Upper lobe of left lung (tissue), 6 donors: ENCODE results near the gene RNF222. TPM values are rescaled to one million over a fixed set of nuclear protein-coding genes. Genes with fewer than 3 reads are reported as not detected.
"Not testable (repeated sequence)": the region's sequence is repeated elsewhere in the genome, so short reads cannot be mapped to it uniquely, and the experiment has no call there.

Source experiments
- ATAC-seq, 2 donors: fragments of 200-7000 bp; cut with Tn5 transposase; one replicate each; pipeline ENCODE4 v1.9.1; 2022; ENCODE audit warnings: mild to moderate bottlenecking in 2 of 2, moderate library complexity in 2 of 2; ENCODE audit not compliant: low FRiP score in 2 of 2
- DNase-seq, 2 donors: peaks; one replicate each; pipeline ENCODE4 v3.0.0-alpha.2; 2019 to 2020
- H3K27ac ChIP-seq, 4 donors: fragments of 200-600 bp; sonication (generic); one replicate each; pipeline ENCODE4 v1.5.1; 2016 to 2019
- H3K27me3 ChIP-seq, 4 donors: fragments of 200-600 bp; sonication (generic); one replicate each; pipeline ENCODE4 v1.5.1; 2017 to 2019
- H3K36me3 ChIP-seq, 4 donors: fragments of 200-600 bp; sonication (generic); one replicate each; pipeline ENCODE4 v1.5.1; 2016 to 2019
- H3K4me1 ChIP-seq, 4 donors: fragments of 200-600 bp; sonication (generic); one replicate each; pipeline ENCODE4 v1.5.1; 2018 to 2019
- H3K4me3 ChIP-seq, 4 donors: fragments of 200-600 bp; sonication (generic); one replicate each; pipeline ENCODE4 v1.5.1; 2017 to 2019; ENCODE audit warnings: mild to moderate bottlenecking in 2 of 4, moderate library complexity in 1 of 4
- H3K9me3 ChIP-seq, 4 donors: fragments of 200-600 bp; sonication (generic); one replicate each; pipeline ENCODE4 v1.5.1; 2018 to 2019
- EP300 ChIP-seq, 4 donors: sonication (generic); formaldehyde crosslinking; IDR thresholded peaks; one replicate each; pipeline ENCODE4 v1.5.1; 2017; ENCODE audit warnings: antibody characterized with exemption in 4 of 4, control low read depth in 2 of 4
- POLR2A ChIP-seq, 4 donors: fragments of 450-650 bp; IDR thresholded peaks; one replicate each; pipeline ENCODE4 v1.5.1; 2016 to 2017; ENCODE audit warnings: antibody characterized with exemption in 4 of 4, mild to moderate bottlenecking in 2 of 4
- POLR2AphosphoS5 ChIP-seq, 2 donors: sonication (generic); formaldehyde crosslinking; IDR thresholded peaks; one replicate each; pipeline ENCODE4 v1.5.1; 2017; ENCODE audit warnings: antibody characterized with exemption in 2 of 2
- WGBS, 2 donors: methylation state at CpG; one replicate each; pipeline ENCODE4 v1.1.5; 2017 to 2018; 5-methylcytosine and 5-hydroxymethylcytosine counted together
- total RNA-seq, 6 donors: library from RNA; depleted of rRNA in 4 of 6; stranded (reverse); fragments of >200 nt in 4 of 6; gene quantifications; one replicate each; pipeline versions ENCODE4 v1.1.0 to v1.2.1, GENCODE V29; 2016 to 2021
- TF ChIP-seq, protein P1 (sequence below), 6 experiments: fragments of 450-650 bp in 4 of 6; fragments of 200-600 bp in 2 of 6; sonication (generic) in 2 of 6; IDR thresholded peaks; one replicate each; pipeline ENCODE4 v1.5.1; 2016 to 2019; ENCODE audit warnings: antibody characterized with exemption in 6 of 6
- donor health status: DM: no; HTN: no; CAD: no; lungs with moderate emphysema.
- donor health status: DM: no; HTN: yes; CAD: no; lungs with severe emphysema.

Gene RNF222
- total RNA-seq, 6 donors from 2014 or later: not detected

DNA sequence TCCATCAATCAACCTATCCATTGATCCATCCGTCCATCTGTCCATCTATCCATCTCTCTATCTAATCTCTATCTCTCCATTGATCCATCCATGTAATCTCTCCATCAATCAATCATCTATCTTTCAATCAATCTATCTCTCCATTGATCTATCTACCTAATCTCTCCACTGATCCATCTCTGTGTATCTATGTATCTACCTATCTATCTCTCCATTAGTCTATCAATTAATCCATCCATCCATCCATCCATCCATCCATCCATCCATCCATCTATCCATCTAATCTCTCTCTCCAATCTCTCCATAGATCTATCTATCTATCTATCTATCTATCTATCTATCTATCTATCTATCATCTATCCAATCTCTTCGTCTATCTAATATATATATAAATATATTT is 3.5 kb upstream of the RNF222 start:
- Histone ChIP-seq H3K4me3 (no peak overlapping the region), H3K36me3 (no peaks in the 10 kb centered on the region), H3K4me1 (no peaks in the 10 kb centered on the region), H3K9me3 (no peaks in the 10 kb centered on the region), H3K27me3 (peaks cover 0 to 2% (median 0%) of the 10 kb centered on the region in 4 donors), H3K27ac (no peak overlapping the region)
- TF ChIP-seq EP300 (IDR thresholded peaks at IDR 0.05) (no peak), POLR2A (IDR thresholded peaks at IDR 0.05) (no peak), POLR2AphosphoS5 (IDR thresholded peaks at IDR 0.05) (no peak)
- TF ChIP-seq, protein P1, sequence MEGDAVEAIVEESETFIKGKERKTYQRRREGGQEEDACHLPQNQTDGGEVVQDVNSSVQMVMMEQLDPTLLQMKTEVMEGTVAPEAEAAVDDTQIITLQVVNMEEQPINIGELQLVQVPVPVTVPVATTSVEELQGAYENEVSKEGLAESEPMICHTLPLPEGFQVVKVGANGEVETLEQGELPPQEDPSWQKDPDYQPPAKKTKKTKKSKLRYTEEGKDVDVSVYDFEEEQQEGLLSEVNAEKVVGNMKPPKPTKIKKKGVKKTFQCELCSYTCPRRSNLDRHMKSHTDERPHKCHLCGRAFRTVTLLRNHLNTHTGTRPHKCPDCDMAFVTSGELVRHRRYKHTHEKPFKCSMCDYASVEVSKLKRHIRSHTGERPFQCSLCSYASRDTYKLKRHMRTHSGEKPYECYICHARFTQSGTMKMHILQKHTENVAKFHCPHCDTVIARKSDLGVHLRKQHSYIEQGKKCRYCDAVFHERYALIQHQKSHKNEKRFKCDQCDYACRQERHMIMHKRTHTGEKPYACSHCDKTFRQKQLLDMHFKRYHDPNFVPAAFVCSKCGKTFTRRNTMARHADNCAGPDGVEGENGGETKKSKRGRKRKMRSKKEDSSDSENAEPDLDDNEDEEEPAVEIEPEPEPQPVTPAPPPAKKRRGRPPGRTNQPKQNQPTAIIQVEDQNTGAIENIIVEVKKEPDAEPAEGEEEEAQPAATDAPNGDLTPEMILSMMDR (IDR thresholded peaks at IDR 0.05): no peak
- WGBS, 2 donors: 83 to 87% methylated on average over 2 of the region's 2 CpGs
- ATAC-seq: no peak
- no peak for DNase-seq

DNA sequence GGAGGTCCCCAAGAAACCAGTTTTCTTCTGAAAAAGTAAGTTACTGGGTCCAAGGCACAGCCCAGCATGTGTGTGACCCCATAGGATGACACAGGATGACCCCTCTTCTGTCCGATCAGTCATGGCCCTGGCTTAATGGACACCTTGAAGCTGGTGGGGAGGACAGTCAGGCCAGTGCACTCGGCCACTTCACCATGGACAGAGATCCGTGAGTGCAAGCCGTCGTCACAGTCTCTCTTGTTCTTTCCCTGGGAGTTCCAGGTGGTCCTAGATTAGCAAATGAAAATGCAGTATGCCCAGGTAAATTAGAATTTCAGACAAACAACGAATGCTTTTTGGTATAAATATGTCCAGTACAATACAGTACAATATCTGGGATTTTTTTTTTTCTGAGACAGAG is 1.4 kb upstream of the RNF222 start:
- WGBS, 2 donors: 58 to 78% methylated on average over 6 of the region's 6 CpGs
- H3K9me3 ChIP-seq: no peaks in the 10 kb centered on the region
- ATAC-seq (no peak), DNase-seq (no peak)
- H3K27me3 ChIP-seq: peaks cover 0 to 2% (median 0%) of the 10 kb centered on the region in 4 donors
- no peak overlapping the region for H3K27ac ChIP-seq
- no peaks in the 10 kb centered on the region for H3K36me3 ChIP-seq
- TF ChIP-seq POLR2AphosphoS5 (IDR thresholded peaks at IDR 0.05) (no peak), EP300 (IDR thresholded peaks at IDR 0.05) (no peak), POLR2A (IDR thresholded peaks at IDR 0.05) (no peak)
- TF ChIP-seq, protein P1 (IDR thresholded peaks at IDR 0.05): no peak
- H3K4me1 ChIP-seq: no peaks in the 10 kb centered on the region
- H3K4me3 ChIP-seq: no peak overlapping the region

DNA sequence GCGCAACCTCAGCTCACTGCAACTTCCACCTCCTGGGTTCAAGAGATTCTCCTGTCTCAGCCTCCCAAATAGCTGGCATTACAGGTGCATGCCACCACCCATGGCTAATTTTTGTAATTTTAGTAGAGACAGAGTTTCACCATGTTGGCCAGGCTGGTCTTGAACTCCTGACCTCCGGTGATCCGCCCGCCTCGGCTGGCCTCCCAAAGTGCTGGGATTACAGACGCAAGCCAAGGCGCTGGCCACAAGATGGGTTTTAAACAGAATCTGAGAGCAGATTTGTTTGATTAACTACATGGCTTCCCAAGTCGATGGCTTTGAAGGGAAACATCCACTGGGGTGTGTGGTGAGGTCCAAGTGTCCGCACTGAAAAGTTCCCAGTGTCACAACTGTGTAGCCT is 3.1 kb downstream of the RNF222 start:
- not testable (repeated sequence) for ATAC-seq, H3K9me3 ChIP-seq, H3K4me1 ChIP-seq, DNase-seq, H3K27ac ChIP-seq, H3K36me3 ChIP-seq, H3K27me3 ChIP-seq, H3K4me3 ChIP-seq
- 77 to 82% methylated on average over 9 of the region's 9 CpGs for WGBS, 2 donors

DNA sequence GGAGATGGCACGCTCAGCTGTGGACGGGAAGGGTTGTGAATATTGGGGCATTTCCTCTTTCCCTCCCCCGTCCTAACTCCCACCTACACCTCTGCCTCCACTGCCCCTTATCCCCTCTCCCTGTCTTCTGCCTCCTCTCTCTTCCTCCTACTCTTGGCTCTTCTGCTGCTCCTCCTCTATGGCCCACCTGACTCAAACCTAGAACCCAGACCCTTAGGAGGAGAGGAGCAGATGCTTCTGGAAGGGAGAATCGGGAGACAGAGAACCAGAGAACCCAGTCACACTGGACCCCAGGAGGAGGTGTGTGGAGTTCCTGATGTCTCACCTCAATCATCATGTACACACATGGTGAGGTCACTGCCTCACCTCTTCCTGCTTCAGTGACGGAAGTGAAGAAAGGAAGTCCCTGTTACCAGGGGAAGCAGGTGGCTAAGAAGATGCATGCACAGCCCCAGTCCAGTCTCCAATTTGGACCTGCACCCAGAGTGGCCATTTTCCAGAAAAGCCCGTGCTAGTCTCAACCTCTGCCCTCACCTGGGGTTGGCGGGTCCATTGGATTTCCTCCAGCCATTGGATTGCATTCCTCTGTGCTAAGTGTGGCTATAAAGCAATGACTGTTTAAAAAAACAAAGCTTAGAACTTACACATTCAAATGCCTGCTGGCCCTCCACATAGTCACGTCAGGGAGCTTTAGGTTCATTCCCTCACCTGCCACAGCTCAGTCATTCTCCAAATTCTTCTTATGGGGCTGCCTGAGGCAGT is 4.0 kb downstream of the RNF222 start:
- Histone ChIP-seq H3K4me3 (no peak overlapping the region), H3K27me3 (peaks cover 0 to 2% (median 0%) of the 10 kb centered on the region in 4 donors), H3K4me1 (no peaks in the 10 kb centered on the region), H3K9me3 (no peaks in the 10 kb centered on the region), H3K36me3 (no peaks in the 10 kb centered on the region), H3K27ac (peak overlapping the region in 2 of 4 donors; percentile 42 to 61)
- TF ChIP-seq EP300 (IDR thresholded peaks at IDR 0.05): no peak
- TF ChIP-seq POLR2AphosphoS5 (IDR thresholded peaks at IDR 0.05): peak in 1 of 2 donors; percentile 18
- DNase-seq (peak in 1 of 2 donors; percentile 47), ATAC-seq (peak in 1 of 2 donors; percentile 28)
- 63 to 67% methylated on average over 8 of the region's 8 CpGs for WGBS, 2 donors

DNA sequence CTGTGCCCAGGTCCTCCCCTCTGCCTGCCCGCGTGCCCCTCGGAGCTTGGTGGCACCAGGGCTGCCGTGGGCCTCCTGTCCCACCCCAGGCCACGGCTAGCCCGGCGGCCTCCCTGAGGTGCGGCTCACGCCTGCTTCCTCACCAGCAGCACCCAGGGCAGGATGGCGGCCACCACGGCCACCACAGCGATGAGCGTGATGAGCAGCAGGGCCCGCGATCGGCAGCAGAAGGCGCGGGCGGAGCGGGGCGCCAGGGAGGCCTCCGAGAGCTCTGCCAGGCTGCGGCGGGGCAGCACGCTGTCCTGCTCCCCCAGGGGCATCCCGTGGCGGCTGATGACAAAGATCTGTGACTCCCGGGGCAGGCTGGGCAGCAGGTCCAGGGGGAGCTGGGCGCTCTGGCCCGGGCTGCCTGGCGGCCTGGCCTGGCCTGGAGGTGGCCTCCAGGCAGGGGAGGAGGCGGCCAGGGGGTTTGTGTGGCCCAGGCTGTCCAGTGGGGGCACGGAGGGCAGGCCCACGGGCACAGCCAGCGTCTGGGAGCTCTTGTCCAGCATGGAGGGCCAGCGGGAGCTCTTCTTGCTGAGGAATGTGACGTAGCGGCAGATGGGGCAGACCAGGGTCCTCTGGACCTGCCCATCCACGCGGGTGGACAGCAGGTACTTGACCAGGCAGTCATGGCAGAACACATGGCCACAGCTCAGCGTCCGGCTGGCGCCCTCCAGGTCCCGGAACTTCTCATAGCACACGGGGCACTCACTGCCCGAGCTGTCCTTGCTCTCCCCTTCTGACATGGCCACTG is 4.8 kb downstream of the RNF222 start:
- Histone ChIP-seq H3K36me3 (no peaks in the 10 kb centered on the region), H3K27me3 (peaks cover 0 to 2% (median 0%) of the 10 kb centered on the region in 4 donors), H3K4me1 (no peaks in the 10 kb centered on the region), H3K4me3 (no peak overlapping the region), H3K27ac (peak overlapping the region in 2 of 4 donors; percentile 42 to 61), H3K9me3 (no peaks in the 10 kb centered on the region)
- DNase-seq (peak in 1 of 2 donors; percentile 79), ATAC-seq (peak; percentile 24 to 42)
- WGBS, 2 donors: 91 to 92% methylated on average over 18 to 35 of the region's 46 CpGs
- TF ChIP-seq, protein P1 (IDR thresholded peaks at IDR 0.05): no peak
- no peak for TF ChIP-seq POLR2A (IDR thresholded peaks at IDR 0.05)
- TF ChIP-seq POLR2AphosphoS5 (IDR thresholded peaks at IDR 0.05): no peak
- no peak for TF ChIP-seq EP300 (IDR thresholded peaks at IDR 0.05)
